SH-SY5Y (cell line): ENCODE data around the gene RNF217.

Source experiments
- GATA2 ChIP-seq: IDR thresholded peaks from 2 replicates; pipeline ENCODE4 v1.6.1; 2011; ENCODE audit warnings: mild to moderate bottlenecking, low read depth, low read length
- GATA3 ChIP-seq: IDR thresholded peaks from 2 replicates; pipeline ENCODE4 v1.6.1; 2011; ENCODE audit warnings: low read depth, mild to moderate bottlenecking, low read length, moderate library complexity

- TF ChIP-seq GATA3 (no peak), GATA2 (no peak)
These were observed 6.2 kb downstream of the RNF217 start for GRCh38 chr6:124968401-124968800.
